GM12891 (cell line): ENCODE data around the gene PPP1R13B.

ENCODE experiments used
- DNase-seq: peaks from one replicate; pipeline ENCODE4 v3.0.0; 2011; ENCODE audit warnings: low spot score; ENCODE audit not compliant: insufficient read length
- FAIRE-seq: peaks from 2 replicates; lab custom pipeline; 2011; peaks lifted over from hg19 to GRCh38; lab: Jason Lieb, UNC
- PAX5 ChIP-seq: IDR thresholded peaks from 2 replicates; pipeline ENCODE4 v1.6.1; 2011; ENCODE audit warnings: low read length, moderate library complexity, mild to moderate bottlenecking; ENCODE audit not compliant: insufficient read depth, severe bottlenecking
- POLR2A ChIP-seq: IDR thresholded peaks from 2 replicates; pipeline ENCODE4 v1.6.1; 2011; ENCODE audit warnings: low read depth, low read length, control low read depth
- POLR2AphosphoS5 ChIP-seq: IDR thresholded peaks from 2 replicates; pipeline ENCODE4 v1.6.1; 2011; ENCODE audit warnings: low read depth, low read length, control low read depth
- POU2F2 ChIP-seq: IDR thresholded peaks from 2 replicates; pipeline ENCODE4 v1.6.1; 2011; ENCODE audit warnings: low read depth, mild to moderate bottlenecking, control low read depth, low read length, moderate library complexity
- SPI1 ChIP-seq: IDR thresholded peaks from 2 replicates; pipeline ENCODE4 v1.6.1; 2011; ENCODE audit warnings: low read depth, low read length, control low read depth
- TAF1 ChIP-seq: IDR thresholded peaks from 2 replicates; pipeline ENCODE4 v1.6.1; 2011; ENCODE audit warnings: low read depth, low read length, control low read depth

Gene PPP1R13B

DNA sequence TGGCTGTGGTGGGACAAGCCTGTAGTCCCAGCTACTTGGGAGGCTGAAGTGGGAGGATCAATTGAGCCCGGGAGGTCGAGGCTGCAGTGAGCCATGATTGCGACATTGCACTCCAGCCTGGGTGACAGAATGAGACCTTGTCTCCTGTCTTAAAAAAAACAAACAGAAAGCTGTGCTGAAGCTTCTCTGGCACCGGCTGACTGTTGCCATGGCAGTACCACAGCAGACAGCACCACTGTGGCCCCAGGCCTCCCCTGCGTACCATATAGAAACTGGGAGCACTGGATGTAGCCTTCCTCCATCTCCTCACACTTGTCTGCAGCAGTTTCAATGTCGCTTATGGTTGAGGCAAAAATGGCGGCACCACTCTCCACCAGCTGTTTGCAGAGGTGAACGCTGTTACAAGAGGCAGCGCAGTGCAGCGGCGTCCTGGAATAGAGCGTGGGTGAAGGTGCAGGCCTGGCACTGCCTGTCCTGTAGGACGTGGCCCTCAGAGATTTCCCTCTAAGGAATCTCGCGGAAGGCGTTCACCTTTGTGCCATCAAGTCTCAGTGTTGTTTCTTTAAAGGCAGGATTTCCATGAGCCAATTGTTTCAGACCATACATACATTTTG is 109.8 kb downstream of the PPP1R13B start:
- no peak for FAIRE-seq
- TF ChIP-seq POU2F2 (no peak), PAX5 (no peak), TAF1 (no peak), SPI1 (no peak), POLR2A (no peak), POLR2AphosphoS5 (no peak)
- DNase-seq = no peak

DNA sequence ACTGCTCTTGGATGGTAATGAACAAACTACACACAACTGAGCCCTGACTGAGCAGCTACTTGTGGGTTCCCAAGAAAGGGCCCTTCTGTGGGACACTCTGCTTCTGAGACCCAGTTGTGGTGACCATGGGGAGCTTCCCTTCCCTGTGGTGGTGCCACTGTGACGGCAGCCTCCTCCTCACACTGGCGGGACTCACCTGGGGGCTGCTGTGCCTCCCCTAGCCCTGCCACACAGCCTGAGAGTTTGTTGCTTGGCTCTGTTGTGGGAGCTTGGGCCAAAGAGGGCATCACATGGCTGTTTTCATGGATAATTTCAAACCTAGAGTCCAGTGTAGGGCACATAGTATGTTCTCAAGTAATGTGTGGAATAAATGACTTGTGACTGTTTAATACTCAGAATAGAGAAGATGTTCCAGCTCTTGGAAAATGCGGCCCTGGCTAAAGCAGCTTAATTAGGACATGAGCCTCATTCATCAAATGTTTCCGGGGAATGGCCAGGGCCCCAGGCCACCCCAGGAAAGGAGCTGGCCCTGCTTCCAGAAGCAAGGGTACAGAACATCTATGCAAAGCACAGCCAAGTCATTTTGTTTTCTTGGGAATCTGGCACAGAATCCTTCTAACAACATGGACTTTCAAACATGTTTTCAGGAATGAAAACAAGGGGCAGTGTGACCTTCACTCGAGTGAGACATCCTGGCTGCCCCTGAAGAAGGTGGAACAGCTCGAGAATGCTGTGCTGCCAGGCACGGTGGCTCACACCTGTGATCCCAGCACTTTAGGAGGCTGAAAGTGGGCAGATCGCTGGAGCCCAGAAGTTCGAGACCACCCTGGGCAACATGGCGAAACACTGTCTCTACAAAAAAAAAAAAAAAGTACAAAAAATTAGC is 110.6 kb downstream of the PPP1R13B start:
- DNase-seq (no peak), FAIRE-seq (no peak)

DNA sequence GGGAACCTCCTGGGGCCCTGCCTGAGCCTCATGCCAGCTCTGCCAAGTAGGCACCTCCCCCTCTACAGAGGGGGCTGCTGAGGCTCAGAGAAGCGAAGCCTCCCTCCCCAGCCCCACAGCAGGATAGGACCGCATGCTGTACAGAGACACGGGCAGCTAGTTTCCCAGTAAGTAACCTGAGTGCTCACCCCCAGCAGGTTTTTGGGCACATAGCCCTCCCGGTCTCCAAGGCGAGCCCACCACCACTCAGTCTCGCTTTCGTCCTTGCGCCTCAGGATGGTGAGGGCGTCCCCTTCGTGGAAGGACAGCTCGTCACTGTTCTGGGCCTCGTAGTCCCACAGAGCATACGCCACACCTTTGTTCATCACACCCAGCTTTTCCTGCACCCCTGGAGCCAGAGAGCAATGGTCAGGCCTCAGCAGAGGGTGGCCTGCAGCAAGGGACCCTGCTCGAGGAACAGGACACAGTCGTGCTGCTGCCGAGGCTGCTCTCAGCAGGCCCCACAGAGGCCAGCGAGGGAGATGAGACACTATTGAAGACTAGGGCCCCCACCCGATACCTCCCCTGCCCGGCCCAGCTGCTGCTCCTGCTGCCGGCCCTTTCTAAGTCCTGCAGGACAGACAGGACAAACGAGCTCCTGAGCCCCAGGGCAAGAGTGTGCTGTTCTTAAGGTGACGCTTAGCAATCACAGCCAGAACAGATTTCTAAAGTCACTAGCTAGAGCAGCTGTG is 111.4 kb downstream of the PPP1R13B start:
- FAIRE-seq (no peak), DNase-seq (no peak)
- TF ChIP-seq PAX5 = no peak
- no peak for TF ChIP-seq TAF1
- TF ChIP-seq SPI1 = no peak
- TF ChIP-seq POLR2A = no peak
- TF ChIP-seq POLR2AphosphoS5 = no peak
- no peak for TF ChIP-seq POU2F2

More for the DNA sequence above, 110.6 kb downstream of the PPP1R13B start:
- TF ChIP-seq POLR2A (no peak), POU2F2 (no peak), POLR2AphosphoS5 (no peak), SPI1 (no peak), PAX5 (no peak), TAF1 (no peak)

DNA sequence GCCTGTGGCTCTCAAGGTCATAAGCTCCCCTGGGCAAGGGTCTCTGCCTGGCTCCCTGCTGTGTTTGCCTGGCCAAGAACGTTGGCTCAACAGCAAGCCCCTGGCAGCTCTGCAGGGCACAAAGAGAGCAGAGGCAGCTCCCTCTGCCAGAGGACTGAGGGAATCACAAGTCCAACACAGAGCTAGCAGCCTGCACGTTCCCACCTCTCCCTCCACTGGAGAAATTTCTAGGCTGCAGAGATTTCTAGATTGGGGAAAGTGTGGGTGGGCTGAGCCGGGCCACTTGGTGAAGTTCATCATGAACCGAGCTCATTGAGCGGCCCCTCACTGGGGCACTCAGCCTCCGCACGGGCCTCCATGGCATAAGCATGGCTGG is 111.9 kb downstream of the PPP1R13B start:
- TF ChIP-seq POU2F2 = no peak
- TF ChIP-seq PAX5 = no peak
- no peak for TF ChIP-seq POLR2A
- no peak for TF ChIP-seq SPI1
- FAIRE-seq (no peak), DNase-seq (no peak)

DNA sequence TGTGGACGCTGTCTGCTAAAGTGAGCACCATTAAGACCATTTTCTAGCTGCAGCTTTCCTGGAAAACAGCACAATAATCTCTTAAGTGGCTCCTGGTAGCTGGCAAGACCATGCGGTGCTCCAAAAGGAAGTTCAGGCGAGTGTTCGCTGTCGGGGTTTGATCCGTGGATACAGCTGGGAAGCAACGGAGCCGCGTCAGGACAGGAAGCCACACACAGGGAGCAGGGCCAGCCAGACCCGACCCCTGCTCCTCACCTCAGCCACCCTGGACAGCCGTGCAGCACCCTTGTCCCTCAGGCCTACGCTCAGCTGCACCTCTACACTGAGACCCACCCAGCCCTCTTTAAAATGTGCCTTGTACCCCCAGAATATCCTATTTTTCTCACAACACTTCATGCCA is 112.4 kb downstream of the PPP1R13B start:
- FAIRE-seq (no peak), DNase-seq (no peak)
- no peak for TF ChIP-seq POLR2AphosphoS5
- no peak for TF ChIP-seq POLR2A
- no peak for TF ChIP-seq TAF1
- TF ChIP-seq POU2F2 = no peak
- no peak for TF ChIP-seq SPI1
- TF ChIP-seq PAX5 = no peak

DNA sequence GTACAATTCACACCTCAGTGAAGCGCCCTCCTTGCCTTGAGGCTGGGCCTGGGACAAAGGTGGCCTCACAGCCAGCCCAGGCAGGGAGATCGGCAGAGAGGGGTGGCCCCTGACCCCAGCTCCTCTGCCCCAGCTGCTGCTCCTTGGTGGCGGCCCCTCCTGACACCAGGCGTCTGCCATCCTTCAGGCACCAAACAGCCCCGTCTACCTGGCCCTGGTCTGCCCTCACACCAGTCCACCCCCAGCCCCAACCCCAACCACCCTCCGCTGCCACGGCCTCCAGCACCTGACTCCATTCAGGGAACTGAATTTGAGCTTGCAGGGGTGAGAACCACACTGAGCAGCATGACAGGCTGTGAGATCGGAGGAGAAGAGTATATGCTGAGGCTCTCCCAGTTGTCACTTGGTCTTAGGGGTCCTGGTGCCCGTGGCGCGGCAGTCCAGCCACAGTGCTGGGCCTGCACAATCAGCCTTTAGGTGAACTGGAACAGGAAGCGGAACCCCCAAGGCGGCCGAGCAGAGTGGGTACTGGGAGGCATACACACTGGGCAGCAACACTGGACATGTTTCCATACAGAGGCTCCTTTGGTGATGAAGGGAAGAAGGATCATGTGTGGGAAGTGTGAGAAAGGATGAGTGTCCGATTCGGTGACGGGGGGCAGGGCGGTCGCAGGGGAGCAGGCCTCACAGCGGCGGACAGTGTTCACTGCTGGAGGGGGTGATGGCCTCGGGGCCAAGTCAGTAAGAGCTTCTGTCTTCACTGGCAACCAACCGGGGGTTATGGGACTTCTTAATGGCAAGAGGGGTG is 113.1 kb downstream of the PPP1R13B start:
- FAIRE-seq = no peak

DNA sequence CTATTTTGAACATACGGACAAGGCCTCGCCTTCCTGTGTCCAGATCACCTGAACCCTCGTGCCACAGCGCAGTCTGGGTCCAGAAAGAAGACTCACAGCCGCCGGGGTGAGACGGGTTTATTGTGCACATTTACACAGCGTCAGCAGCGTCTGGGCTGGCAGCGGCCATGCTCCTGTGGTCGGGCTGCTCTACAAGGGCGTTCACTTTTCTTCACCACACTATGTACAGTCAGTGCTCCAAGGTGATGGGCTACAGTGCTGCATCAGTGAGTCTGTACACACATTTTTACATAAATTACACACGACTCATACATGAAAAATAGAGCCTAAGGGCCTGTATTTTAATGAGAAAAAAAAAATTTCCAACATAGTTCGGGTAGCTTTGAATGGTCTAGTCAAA is 113.7 kb downstream of the PPP1R13B start:
- TF ChIP-seq PAX5 = no peak
- TF ChIP-seq SPI1 = no peak
- no peak for TF ChIP-seq TAF1
- no peak for TF ChIP-seq POU2F2
- no peak for TF ChIP-seq POLR2AphosphoS5
- TF ChIP-seq POLR2A = no peak
- FAIRE-seq = no peak

More for the DNA sequence above, 113.1 kb downstream of the PPP1R13B start:
- TF ChIP-seq POLR2A (no peak), PAX5 (no peak), POU2F2 (no peak), TAF1 (no peak), POLR2AphosphoS5 (no peak), SPI1 (no peak)
- no peak for DNase-seq

DNA sequence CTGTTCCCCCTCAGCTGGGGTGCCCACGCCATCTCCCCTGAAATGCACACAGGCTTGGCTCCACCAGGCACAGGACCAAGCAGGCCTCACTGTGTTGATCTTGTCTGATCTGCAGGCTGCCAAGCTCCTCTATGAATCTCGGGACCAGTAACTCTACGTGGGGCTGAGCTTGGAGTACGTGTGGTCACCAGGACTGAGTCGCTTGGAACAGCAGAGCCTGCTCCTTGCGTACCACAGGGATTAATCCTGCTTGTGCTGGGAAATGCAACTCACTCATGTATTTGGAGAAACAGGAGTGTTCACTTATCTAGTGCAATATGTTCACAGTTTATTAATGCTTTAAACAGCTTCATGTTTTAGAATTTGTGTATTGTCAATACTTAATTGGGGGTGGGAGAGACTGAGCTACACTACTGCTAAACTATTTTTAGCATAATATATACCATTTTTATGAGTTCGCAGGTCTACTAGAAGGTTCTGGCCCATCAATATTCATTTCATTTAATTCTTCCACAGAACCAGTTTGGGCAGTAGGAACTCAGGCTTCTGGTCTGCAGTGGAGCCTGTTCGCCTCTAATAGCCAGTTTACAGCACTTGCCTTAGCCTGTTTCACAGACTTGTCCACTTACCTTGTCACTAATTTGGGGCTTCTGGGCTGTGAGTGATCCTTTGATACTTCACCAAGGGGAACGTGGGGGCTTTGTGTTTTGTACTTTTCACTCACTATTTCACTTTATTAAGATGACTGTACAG is 114.3 kb downstream of the PPP1R13B start:
- FAIRE-seq = no peak
- no peak for DNase-seq
- TF ChIP-seq TAF1 (no peak), PAX5 (no peak), SPI1 (no peak), POLR2A (no peak), POU2F2 (no peak), POLR2AphosphoS5 (no peak)

More for the DNA sequence above, 113.7 kb downstream of the PPP1R13B start:
- no peak for DNase-seq
